HT-29 (cell line): Measurements from ENCODE around the gene TANGO6. TPM values are rescaled to one million over a fixed set of nuclear protein-coding genes. Genes with fewer than 3 reads are reported as not detected.
"Not testable (repeated sequence)": the region's sequence is repeated elsewhere in the genome, so short reads cannot be mapped to it uniquely, and the experiment has no call there.

Experiments used
- DNase-seq: peaks from one replicate; pipeline ENCODE4 v3.0.0-alpha.2; 2015; ENCODE audit warnings: low spot score
- total RNA-seq: library from RNA; depleted of rRNA; stranded (reverse); fragments of >200 nt; shearing (Covaris generic); gene quantifications from 2 replicates; pipeline ENCODE4 v1.2.3, GENCODE V29; 2014; rRNA removed

TANGO6 gene
- total RNA-seq: 2.7 and 3.6 TPM in 2 replicates

- DNase-seq: peak; percentile 75
These were observed at the start of gene TANGO6 for GRCh38 chr16:68843482-68844210. Gene TANGO6, plus strand, starts transcription at chr16:68843531. Its CDS starts 87 bp downstream, at chr16:68843618.

- no peak for DNase-seq
These were observed 44.9 kb upstream of the TANGO6 start for GRCh38 chr16:68798398-68798797.

GRCh38 chr16:68800257-68800875 is 43.0 kb upstream of the TANGO6 start:
- DNase-seq: peak; percentile 85

- DNase-seq: no peak
These were observed 41.1 kb upstream of the TANGO6 start for GRCh38 chr16:68802190-68802589.

- no peak for DNase-seq
These were observed 36.9 kb upstream of the TANGO6 start for GRCh38 chr16:68806422-68806821.

- no peak for DNase-seq
These were observed 36.4 kb upstream of the TANGO6 start for GRCh38 chr16:68806981-68807380.

GRCh38 chr16:68814516-68814915 is 28.8 kb upstream of the TANGO6 start:
- no peak for DNase-seq

GRCh38 chr16:68823401-68824135 is 19.8 kb upstream of the TANGO6 start:
- DNase-seq: no peak

GRCh38 chr16:68825427-68825826 is 17.9 kb upstream of the TANGO6 start:
- no peak for DNase-seq

GRCh38 chr16:68826652-68827051 is 16.7 kb upstream of the TANGO6 start:
- no peak for DNase-seq

GRCh38 chr16:68833251-68833650 is 10.1 kb upstream of the TANGO6 start:
- no peak for DNase-seq

GRCh38 chr16:68834550-68834949 is 8.8 kb upstream of the TANGO6 start:
- DNase-seq: no peak

- no peak for DNase-seq
These were observed 7.4 kb upstream of the TANGO6 start for GRCh38 chr16:68835970-68836369.

- DNase-seq: no peak
These were observed 3.5 kb upstream of the TANGO6 start for GRCh38 chr16:68839831-68840230.

GRCh38 chr16:68842964-68843481 is 308 bp upstream of the TANGO6 start:
- not testable (repeated sequence) for DNase-seq

GRCh38 chr16:68844211-68844564 is 857 bp downstream of the TANGO6 start:
- no peak for DNase-seq

GRCh38 chr16:68848786-68849185 is 5.5 kb downstream of the TANGO6 start:
- DNase-seq: no peak

GRCh38 chr16:68850481-68850880 is 7.2 kb downstream of the TANGO6 start:
- no peak for DNase-seq

GRCh38 chr16:68851601-68852000 is 8.3 kb downstream of the TANGO6 start:
- DNase-seq: no peak

- DNase-seq: no peak
These were observed 14.1 kb downstream of the TANGO6 start for GRCh38 chr16:68857479-68857878.

GRCh38 chr16:68859828-68860227 is 16.5 kb downstream of the TANGO6 start:
- no peak for DNase-seq
